ENCODE data around the gene TSHZ1.

TSHZ1 gene

DNA sequence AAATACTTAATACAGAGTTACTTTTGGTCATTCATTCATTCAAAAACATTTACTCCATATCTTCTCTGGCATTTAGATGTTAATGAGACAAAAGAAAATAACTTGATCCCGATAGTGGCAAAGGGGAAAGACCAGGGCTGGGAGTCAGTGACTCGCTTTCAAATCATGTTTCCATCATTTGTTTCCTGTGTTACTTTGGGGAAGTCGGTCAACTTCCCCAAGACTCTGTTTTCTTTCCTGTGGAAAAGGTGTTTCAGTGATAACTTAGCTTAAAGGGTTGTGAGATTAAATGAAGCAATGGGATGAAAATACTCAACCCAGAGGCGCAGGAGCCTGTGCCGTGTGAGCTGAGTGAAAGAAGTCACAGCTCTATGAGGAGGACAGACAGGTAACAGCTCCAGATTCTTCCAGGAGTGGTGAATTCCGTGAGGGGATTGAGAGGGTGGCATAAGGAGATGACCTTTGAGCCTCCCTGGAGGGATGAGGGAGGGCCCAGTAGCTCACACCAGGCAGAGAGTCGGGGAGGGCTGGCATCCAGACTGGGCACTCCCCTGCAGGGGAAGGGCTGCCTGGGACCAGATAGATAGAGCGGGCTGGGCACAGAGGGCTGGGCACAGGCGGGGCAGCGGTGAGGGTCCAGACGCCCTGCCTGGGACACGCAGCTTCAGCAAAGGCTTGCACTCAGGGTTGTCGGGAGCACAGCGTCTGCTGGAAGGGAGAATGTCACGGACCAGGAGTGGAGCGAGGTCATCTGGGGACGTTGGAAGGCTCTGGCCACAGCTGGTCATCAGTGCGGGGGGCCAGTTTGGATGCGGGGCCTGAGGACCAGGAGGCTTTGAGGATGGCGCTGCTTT, 70.1 kb downstream of the TSHZ1 start:
- Histone ChIP-seq H3K79me2 (ENCODE audit: insufficient read depth, low read length) (no peaks in the 10 kb centered on the region), H3K9ac (ENCODE audit: low read length) (no peak overlapping the region), H3K27ac (ENCODE audit: low read depth, low read length) (no peak overlapping the region)

DNA sequence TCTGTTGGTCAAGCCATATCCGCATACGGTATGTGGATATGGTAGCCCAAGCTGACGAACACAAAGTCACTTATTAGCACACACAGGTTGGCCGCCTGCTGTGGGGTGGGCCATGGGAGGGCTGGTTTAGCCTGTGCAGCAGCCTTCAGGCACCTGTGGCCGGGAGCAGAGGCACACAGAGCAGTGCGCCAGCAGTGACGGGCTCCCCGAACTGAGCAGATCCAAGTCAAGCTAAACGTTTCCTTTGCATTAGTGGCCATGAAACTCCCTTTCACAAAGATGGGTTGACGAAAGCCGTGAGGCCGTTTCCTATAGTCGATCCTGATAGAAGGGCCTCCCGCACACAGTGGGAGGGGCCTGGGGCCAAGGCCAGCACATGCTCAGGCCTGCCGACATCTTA, 72.1 kb downstream of the TSHZ1 start:
- Histone ChIP-seq H3K9me3 (ENCODE audit: insufficient read depth, low read length) (no peaks in the 10 kb centered on the region), H3K4me2 (ENCODE audit: low read depth, low read length, poor library complexity, severe bottlenecking) (no peak overlapping the region), H3K4me3 (ENCODE audit: insufficient read depth, low read length, poor library complexity, severe bottlenecking) (no peak overlapping the region), H3K36me3 (ENCODE audit: low read length) (no peaks in the 10 kb centered on the region), H4K20me1 (ENCODE audit: low read depth, low read length) (no peaks in the 10 kb centered on the region; the same call in 1 of the 2 replicates), H3K27ac (ENCODE audit: low read depth, low read length) (no peak overlapping the region), H2AFZ (ENCODE audit: low read depth, low read length, severe bottlenecking) (no peak overlapping the region), H3K9me2 (replicated peaks; ENCODE audit: insufficient read depth, low read length) (no peaks in the 10 kb centered on the region), H3K9ac (ENCODE audit: low read length) (no peak overlapping the region), H3K27me3 (ENCODE audit: low read length) (no peaks in the 10 kb centered on the region), H3F3A (ENCODE audit: insufficient read depth) (no peaks in the 10 kb centered on the region), H3K79me2 (ENCODE audit: insufficient read depth, low read length) (no peaks in the 10 kb centered on the region)
- TF ChIP-seq, protein P1, sequence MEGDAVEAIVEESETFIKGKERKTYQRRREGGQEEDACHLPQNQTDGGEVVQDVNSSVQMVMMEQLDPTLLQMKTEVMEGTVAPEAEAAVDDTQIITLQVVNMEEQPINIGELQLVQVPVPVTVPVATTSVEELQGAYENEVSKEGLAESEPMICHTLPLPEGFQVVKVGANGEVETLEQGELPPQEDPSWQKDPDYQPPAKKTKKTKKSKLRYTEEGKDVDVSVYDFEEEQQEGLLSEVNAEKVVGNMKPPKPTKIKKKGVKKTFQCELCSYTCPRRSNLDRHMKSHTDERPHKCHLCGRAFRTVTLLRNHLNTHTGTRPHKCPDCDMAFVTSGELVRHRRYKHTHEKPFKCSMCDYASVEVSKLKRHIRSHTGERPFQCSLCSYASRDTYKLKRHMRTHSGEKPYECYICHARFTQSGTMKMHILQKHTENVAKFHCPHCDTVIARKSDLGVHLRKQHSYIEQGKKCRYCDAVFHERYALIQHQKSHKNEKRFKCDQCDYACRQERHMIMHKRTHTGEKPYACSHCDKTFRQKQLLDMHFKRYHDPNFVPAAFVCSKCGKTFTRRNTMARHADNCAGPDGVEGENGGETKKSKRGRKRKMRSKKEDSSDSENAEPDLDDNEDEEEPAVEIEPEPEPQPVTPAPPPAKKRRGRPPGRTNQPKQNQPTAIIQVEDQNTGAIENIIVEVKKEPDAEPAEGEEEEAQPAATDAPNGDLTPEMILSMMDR (IDR thresholded peaks at IDR 0.05; ENCODE audit: insufficient read depth, low read length, poor library complexity, severe bottlenecking): no peak
- TF ChIP-seq EZH2phosphoT487 (conservative IDR thresholded peaks at IDR 0.05; ENCODE audit: low read length): no peak

More for the DNA sequence above, 70.1 kb downstream of the TSHZ1 start:
- Histone ChIP-seq H3K4me2 (ENCODE audit: low read depth, low read length, poor library complexity, severe bottlenecking) (no peak overlapping the region), H2AFZ (ENCODE audit: low read depth, low read length, severe bottlenecking) (no peak overlapping the region), H4K20me1 (ENCODE audit: low read depth, low read length) (no peaks in the 10 kb centered on the region; the same call in 1 of the 2 replicates), H3K9me3 (ENCODE audit: insufficient read depth, low read length) (no peaks in the 10 kb centered on the region), H3K4me3 (ENCODE audit: insufficient read depth, low read length, poor library complexity, severe bottlenecking) (no peak overlapping the region), H3K9me2 (replicated peaks; ENCODE audit: insufficient read depth, low read length) (no peaks in the 10 kb centered on the region), H3F3A (ENCODE audit: insufficient read depth) (no peaks in the 10 kb centered on the region), H3K36me3 (ENCODE audit: low read length) (no peaks in the 10 kb centered on the region), H3K27me3 (ENCODE audit: low read length) (no peaks in the 10 kb centered on the region)
- TF ChIP-seq, protein P1 (IDR thresholded peaks at IDR 0.05; ENCODE audit: insufficient read depth, low read length, poor library complexity, severe bottlenecking): no peak
- TF ChIP-seq EZH2phosphoT487 (conservative IDR thresholded peaks at IDR 0.05; ENCODE audit: low read length): no peak

DNA sequence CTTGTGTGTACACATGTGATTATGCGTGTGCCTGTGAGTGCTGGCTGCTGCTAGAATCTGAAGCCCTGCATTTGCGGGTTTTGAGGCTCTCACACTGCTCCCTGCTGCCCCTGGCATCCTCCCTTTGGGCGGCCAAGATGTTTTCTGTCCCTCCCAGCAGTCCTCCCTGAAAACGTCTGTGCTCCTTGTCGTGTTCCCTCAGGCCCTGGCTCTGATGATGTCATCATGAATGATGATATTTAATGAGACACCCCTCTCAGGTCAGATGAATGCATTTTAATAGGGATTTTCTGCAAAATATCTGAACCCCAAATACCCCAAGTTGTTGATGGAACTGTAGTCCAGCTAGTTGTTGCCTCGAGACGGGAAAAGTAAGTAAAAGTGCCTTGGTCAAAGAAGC, 73.1 kb downstream of the TSHZ1 start:
- no peaks in the 10 kb centered on the region; the same call in 1 of the 2 replicates for H4K20me1 ChIP-seq (ENCODE audit: low read depth, low read length)
- no peak overlapping the region for H3K4me3 ChIP-seq (ENCODE audit: insufficient read depth, low read length, poor library complexity, severe bottlenecking)
- no peak overlapping the region for H3K27ac ChIP-seq (ENCODE audit: low read depth, low read length)
- TF ChIP-seq, protein P1 (IDR thresholded peaks at IDR 0.05; ENCODE audit: insufficient read depth, low read length, poor library complexity, severe bottlenecking): no peak
- TF ChIP-seq EZH2phosphoT487 (conservative IDR thresholded peaks at IDR 0.05; ENCODE audit: low read length): no peak
- no peaks in the 10 kb centered on the region for H3K9me3 ChIP-seq (ENCODE audit: insufficient read depth, low read length)
- no peak overlapping the region for H2AFZ ChIP-seq (ENCODE audit: low read depth, low read length, severe bottlenecking)
- no peak overlapping the region for H3K9ac ChIP-seq (ENCODE audit: low read length)
- H3K27me3 ChIP-seq (ENCODE audit: low read length): no peaks in the 10 kb centered on the region
- no peaks in the 10 kb centered on the region for H3K36me3 ChIP-seq (ENCODE audit: low read length)
- no peak overlapping the region for H3K4me2 ChIP-seq (ENCODE audit: low read depth, low read length, poor library complexity, severe bottlenecking)
- no peaks in the 10 kb centered on the region for H3F3A ChIP-seq (ENCODE audit: insufficient read depth)
- no peaks in the 10 kb centered on the region for H3K9me2 ChIP-seq (replicated peaks; ENCODE audit: insufficient read depth, low read length)
- no peaks in the 10 kb centered on the region for H3K79me2 ChIP-seq (ENCODE audit: insufficient read depth, low read length)

Measured in SU-DHL-6 (cell line).